Activated CD8-positive, alpha-beta T cell treated with anti-CD3 and anti-CD28 coated beads, Interleukin-2, amount 10 ng/mL, durations not matched to agents 7 days and 5 days (primary cell): ENCODE results near the gene CSRP3. TPM values are rescaled to one million over a fixed set of nuclear protein-coding genes. Genes with fewer than 3 reads are reported as not detected.

ENCODE experiments used
- ATAC-seq: fragments of 150-1000 bp; cut with Tn5 transposase; one replicate; pipeline ENCODE4 v1.10.0; 2021; ENCODE audit warnings: moderate library complexity
- CTCF ChIA-PET: fragments of 350-600 bp; sonication (Branson Sonifier 250); formaldehyde crosslinking; loops from one replicate; lab custom pipeline; 2021; ENCODE audit warnings: antibody characterized with exemption; lab: Charles Lee
- POLR2A ChIA-PET: fragments of 350-600 bp; sonication (Branson Sonifier 250); formaldehyde crosslinking; loops from one replicate; lab custom pipeline; 2021; ENCODE audit warnings: antibody characterized with exemption; lab: Charles Lee
- DNase-seq: peaks from one replicate; pipeline ENCODE4 v3.0.0-alpha.2; 2020
- H3K27ac Mint-ChIP-seq: one replicate; pipeline ENCODE4 v1.8.0; 2021; ENCODE audit warnings: mild to moderate bottlenecking, mixed read lengths
- H3K27me3 Mint-ChIP-seq: one replicate; pipeline ENCODE4 v1.8.0; 2021; ENCODE audit warnings: low read depth, mixed read lengths
- H3K36me3 Mint-ChIP-seq: one replicate; pipeline ENCODE4 v1.8.0; 2021; ENCODE audit warnings: low read depth, mixed read lengths
- H3K4me1 Mint-ChIP-seq: one replicate; pipeline ENCODE4 v1.8.0; 2021; ENCODE audit warnings: low read depth, mixed read lengths
- H3K4me3 Mint-ChIP-seq: one replicate; pipeline ENCODE4 v1.8.0; 2021; ENCODE audit warnings: mild to moderate bottlenecking, mixed read lengths
- H3K9me3 Mint-ChIP-seq: one replicate; pipeline ENCODE4 v1.8.0; 2022; ENCODE audit warnings: mixed read lengths; ENCODE audit not compliant: insufficient read depth
- total RNA-seq, 2 experiments: library from RNA; stranded (reverse); gene quantifications; one replicate each; pipeline ENCODE4 v1.2.3, GENCODE V29; 2021

The CSRP3 gene
- total RNA-seq, 2 experiments from 2014 or later: not detected

GRCh38 chr11:19220903-19221724 lies 19.3 kb upstream of the CSRP3 start:
- no peak overlapping the region for H3K27ac Mint-ChIP-seq
- DNase-seq: no peak
- H3K4me3 Mint-ChIP-seq: no peak overlapping the region
- H3K9me3 Mint-ChIP-seq: no peaks in the 10 kb centered on the region
- H3K4me1 Mint-ChIP-seq: peaks cover 3% of the 10 kb centered on the region
- no peak for ATAC-seq
- CTCF ChIA-PET: no interaction called here
- POLR2A ChIA-PET: no interaction called here
- peaks cover 37% of the 10 kb centered on the region for H3K36me3 Mint-ChIP-seq
- no peaks in the 10 kb centered on the region for H3K27me3 Mint-ChIP-seq

- Mint-ChIP-seq H3K27ac (no peak overlapping the region), H3K36me3 (peaks cover 19% of the 10 kb centered on the region), H3K4me1 (peaks cover 3% of the 10 kb centered on the region), H3K27me3 (peaks cover 9% of the 10 kb centered on the region), H3K4me3 (no peak overlapping the region), H3K9me3 (no peaks in the 10 kb centered on the region)
- DNase-seq (no peak), ATAC-seq (no peak)
- ChIA-PET CTCF (no interaction called here), POLR2A (no interaction called here)
Measured at GRCh38 chr11:19218786-19219460, 17.1 kb upstream of the CSRP3 start.

GRCh38 chr11:19218216-19218615 lies 16.4 kb upstream of the CSRP3 start:
- H3K4me3 Mint-ChIP-seq: no peak overlapping the region

GRCh38 chr11:19216709-19217374 lies 15.1 kb upstream of the CSRP3 start:
- H3K27ac Mint-ChIP-seq: no peak overlapping the region
- DNase-seq: no peak
- H3K4me1 Mint-ChIP-seq: no peaks in the 10 kb centered on the region
- H3K4me3 Mint-ChIP-seq: no peak overlapping the region
- H3K9me3 Mint-ChIP-seq: no peaks in the 10 kb centered on the region
- POLR2A ChIA-PET: no interaction called here
- no peak for ATAC-seq
- no peaks in the 10 kb centered on the region for H3K36me3 Mint-ChIP-seq
- H3K27me3 Mint-ChIP-seq: peaks cover 20% of the 10 kb centered on the region
- CTCF ChIA-PET: no interaction called here

More at GRCh38 chr11:19218216-19218615, 16.4 kb upstream of the CSRP3 start:
- POLR2A ChIA-PET: no interaction called here
- Mint-ChIP-seq H3K9me3 (no peaks in the 10 kb centered on the region), H3K27me3 (peaks cover 15% of the 10 kb centered on the region), H3K27ac (no peak overlapping the region), H3K4me1 (peaks cover 3% of the 10 kb centered on the region), H3K36me3 (peaks cover 13% of the 10 kb centered on the region)
- ATAC-seq: no peak
- CTCF ChIA-PET: no interaction called here
- DNase-seq: no peak

- CTCF ChIA-PET: no interaction called here
- no peak overlapping the region for H3K4me3 Mint-ChIP-seq
- no peak for ATAC-seq
- POLR2A ChIA-PET: no interaction called here
- H3K9me3 Mint-ChIP-seq: no peaks in the 10 kb centered on the region
- no peak for DNase-seq
- H3K27ac Mint-ChIP-seq: no peak overlapping the region
- no peaks in the 10 kb centered on the region for H3K36me3 Mint-ChIP-seq
- H3K4me1 Mint-ChIP-seq: no peaks in the 10 kb centered on the region
- H3K27me3 Mint-ChIP-seq: peaks cover 20% of the 10 kb centered on the region
Measured at GRCh38 chr11:19216021-19216420, 14.2 kb upstream of the CSRP3 start.

- H3K27ac Mint-ChIP-seq: no peak overlapping the region
- DNase-seq (no peak), ATAC-seq (no peak)
- no peaks in the 10 kb centered on the region for H3K9me3 Mint-ChIP-seq
- no peaks in the 10 kb centered on the region for H3K4me1 Mint-ChIP-seq
- H3K4me3 Mint-ChIP-seq: no peak overlapping the region
- H3K36me3 Mint-ChIP-seq: no peaks in the 10 kb centered on the region
- CTCF ChIA-PET: no interaction called here
- POLR2A ChIA-PET: no interaction called here
- peaks cover 31% of the 10 kb centered on the region for H3K27me3 Mint-ChIP-seq
Measured at GRCh38 chr11:19209617-19210370, 8.0 kb upstream of the CSRP3 start.

GRCh38 chr11:19208959-19209546 lies 7.3 kb upstream of the CSRP3 start:
- no peaks in the 10 kb centered on the region for H3K9me3 Mint-ChIP-seq
- ChIA-PET CTCF (no interaction called here), POLR2A (no interaction called here)
- H3K36me3 Mint-ChIP-seq: no peaks in the 10 kb centered on the region
- H3K4me1 Mint-ChIP-seq: no peaks in the 10 kb centered on the region
- peaks cover 26% of the 10 kb centered on the region for H3K27me3 Mint-ChIP-seq
- DNase-seq (no peak), ATAC-seq (no peak)
- no peak overlapping the region for H3K4me3 Mint-ChIP-seq
- H3K27ac Mint-ChIP-seq: no peak overlapping the region

- ChIA-PET CTCF (no interaction called here), POLR2A (interaction anchor here (1.2 kb wide), 1 partner anchor 36 kb away, joined by 3 read pairs; no protein-coding TSS in a partner anchor)
- H3K4me3 Mint-ChIP-seq: no peak overlapping the region
- H3K9me3 Mint-ChIP-seq: no peaks in the 10 kb centered on the region
- H3K27me3 Mint-ChIP-seq: peaks cover 19% of the 10 kb centered on the region
- no peak for DNase-seq
- no peak for ATAC-seq
- H3K36me3 Mint-ChIP-seq: no peaks in the 10 kb centered on the region
- H3K4me1 Mint-ChIP-seq: peaks cover 4% of the 10 kb centered on the region
- no peak overlapping the region for H3K27ac Mint-ChIP-seq
Measured at GRCh38 chr11:19208181-19208580, 6.4 kb upstream of the CSRP3 start.

- ChIA-PET CTCF (no interaction called here), POLR2A (no interaction called here)
- DNase-seq (no peak), ATAC-seq (no peak)
- Mint-ChIP-seq H3K36me3 (no peaks in the 10 kb centered on the region), H3K4me3 (no peak overlapping the region), H3K27ac (no peak overlapping the region), H3K4me1 (peaks cover 4% of the 10 kb centered on the region), H3K27me3 (peaks cover 21% of the 10 kb centered on the region), H3K9me3 (no peaks in the 10 kb centered on the region)
Measured at GRCh38 chr11:19204836-19205235, 3.1 kb upstream of the CSRP3 start.

GRCh38 chr11:19200410-19201201 lies 1.2 kb downstream of the CSRP3 start:
- H3K36me3 Mint-ChIP-seq: no peaks in the 10 kb centered on the region
- H3K4me1 Mint-ChIP-seq: peaks cover 4% of the 10 kb centered on the region
- POLR2A ChIA-PET: no interaction called here
- H3K4me3 Mint-ChIP-seq: no peak overlapping the region
- CTCF ChIA-PET: no interaction called here
- H3K9me3 Mint-ChIP-seq: no peaks in the 10 kb centered on the region
- DNase-seq: no peak
- H3K27ac Mint-ChIP-seq: no peak overlapping the region
- peaks cover 9% of the 10 kb centered on the region for H3K27me3 Mint-ChIP-seq
- no peak for ATAC-seq

GRCh38 chr11:19199771-19200170 lies 2.0 kb downstream of the CSRP3 start:
- ChIA-PET POLR2A (no interaction called here), CTCF (no interaction called here)
- H3K27ac Mint-ChIP-seq: no peak overlapping the region
- no peaks in the 10 kb centered on the region for H3K9me3 Mint-ChIP-seq
- H3K4me1 Mint-ChIP-seq: peaks cover 4% of the 10 kb centered on the region
- no peaks in the 10 kb centered on the region for H3K36me3 Mint-ChIP-seq
- ATAC-seq: no peak
- DNase-seq: no peak
- H3K4me3 Mint-ChIP-seq: no peak overlapping the region
- H3K27me3 Mint-ChIP-seq: peaks cover 9% of the 10 kb centered on the region
